CD4-positive, alpha-beta T cell treated with Interleukin-1 beta for 1 hour (primary cell): ENCODE data around the gene GRK5.

Source experiments
- DNase-seq, 2 donors: peaks; one replicate each; pipeline ENCODE4 v3.0.0-alpha.2; 2020 to 2022

GRK5 gene

DNA sequence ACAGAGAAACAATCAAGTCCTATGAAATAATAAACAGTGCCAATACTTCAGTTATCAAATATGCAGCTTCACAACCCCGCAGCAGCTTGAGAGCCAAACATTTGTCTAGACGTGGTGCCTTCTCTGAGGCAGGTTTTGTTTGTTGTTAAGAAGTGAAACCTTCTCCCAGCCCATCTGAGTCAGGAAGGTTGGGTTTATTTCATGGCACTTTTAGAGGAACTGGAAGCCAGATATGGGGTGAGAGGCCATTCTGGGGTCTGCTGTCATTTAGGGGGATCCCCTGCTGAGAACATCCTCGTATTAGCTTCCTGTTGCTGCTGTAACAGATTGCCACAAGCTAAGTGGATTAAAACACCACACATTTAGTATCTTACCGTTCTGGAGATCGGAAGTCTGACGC lies 113.6 kb downstream of the GRK5 start:
- no peak for DNase-seq

DNA sequence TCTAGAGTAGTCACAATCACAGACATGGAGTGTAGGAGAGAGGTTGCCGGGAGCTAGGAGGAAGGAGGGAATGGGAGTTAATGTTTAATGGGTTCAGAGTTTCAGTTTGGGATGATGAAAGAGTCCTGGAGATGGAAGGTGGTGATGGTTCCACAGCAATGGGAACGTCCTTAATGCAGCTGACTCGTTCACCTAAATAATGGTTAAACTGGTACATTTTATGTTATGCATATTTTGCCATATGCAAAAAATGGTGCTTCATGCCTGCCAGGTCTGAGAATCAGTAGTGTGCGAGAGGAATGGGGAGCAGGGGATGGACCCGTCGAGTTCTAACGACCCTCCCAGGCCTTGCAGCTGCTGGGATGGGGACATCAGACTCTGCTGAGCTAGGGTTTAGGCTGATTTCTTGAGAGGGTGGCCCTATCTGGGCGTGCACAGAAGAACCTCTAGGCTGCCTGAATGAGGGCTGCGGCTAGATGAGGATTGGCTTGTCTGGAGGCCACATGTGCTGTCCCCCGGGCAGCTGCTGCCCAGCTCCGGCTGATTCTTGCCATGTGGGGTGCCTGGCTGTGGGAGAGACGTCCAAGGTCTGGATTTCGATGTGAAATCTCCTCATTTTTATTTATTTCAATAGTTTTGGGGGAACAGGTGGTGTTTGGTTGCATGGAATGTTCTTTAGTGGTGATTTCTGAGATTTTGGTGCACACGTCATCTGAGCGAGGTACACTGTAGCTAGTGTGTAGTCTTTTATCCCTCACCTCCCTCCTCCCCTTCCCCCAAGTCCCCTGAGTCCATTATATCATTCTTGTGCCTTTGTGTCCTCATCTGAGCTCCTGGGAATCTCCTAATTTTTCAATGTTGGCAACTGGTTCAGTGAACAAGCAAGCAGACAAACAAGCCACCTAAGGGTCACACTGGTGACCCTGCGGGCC lies 116.0 kb downstream of the GRK5 start:
- no peak for DNase-seq

GRCh38 chr10:119325131-119325530 lies 117.8 kb downstream of the GRK5 start:
- DNase-seq, result no peak

DNA sequence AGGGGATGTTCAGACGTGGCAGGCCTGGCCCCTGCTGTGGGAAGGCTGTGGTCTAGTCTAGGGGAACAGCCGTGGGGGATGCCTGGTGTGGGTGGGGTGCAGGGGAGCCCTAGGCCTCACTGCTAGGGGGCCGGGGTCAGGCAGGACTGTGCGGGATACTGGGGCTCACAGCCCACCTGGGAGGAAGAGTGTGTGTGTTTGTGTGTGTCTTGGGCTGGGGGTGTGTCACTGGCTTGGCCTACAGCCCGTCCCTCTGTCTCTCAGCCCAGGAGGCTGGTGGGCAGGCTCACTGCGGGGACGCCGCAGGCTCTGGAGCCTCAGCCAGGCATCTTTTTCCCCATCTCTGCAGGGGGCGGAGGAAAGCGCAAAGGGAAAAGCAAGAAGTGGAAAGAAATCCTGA lies 118.8 kb downstream of the GRK5 start:
- no peak for DNase-seq

DNA sequence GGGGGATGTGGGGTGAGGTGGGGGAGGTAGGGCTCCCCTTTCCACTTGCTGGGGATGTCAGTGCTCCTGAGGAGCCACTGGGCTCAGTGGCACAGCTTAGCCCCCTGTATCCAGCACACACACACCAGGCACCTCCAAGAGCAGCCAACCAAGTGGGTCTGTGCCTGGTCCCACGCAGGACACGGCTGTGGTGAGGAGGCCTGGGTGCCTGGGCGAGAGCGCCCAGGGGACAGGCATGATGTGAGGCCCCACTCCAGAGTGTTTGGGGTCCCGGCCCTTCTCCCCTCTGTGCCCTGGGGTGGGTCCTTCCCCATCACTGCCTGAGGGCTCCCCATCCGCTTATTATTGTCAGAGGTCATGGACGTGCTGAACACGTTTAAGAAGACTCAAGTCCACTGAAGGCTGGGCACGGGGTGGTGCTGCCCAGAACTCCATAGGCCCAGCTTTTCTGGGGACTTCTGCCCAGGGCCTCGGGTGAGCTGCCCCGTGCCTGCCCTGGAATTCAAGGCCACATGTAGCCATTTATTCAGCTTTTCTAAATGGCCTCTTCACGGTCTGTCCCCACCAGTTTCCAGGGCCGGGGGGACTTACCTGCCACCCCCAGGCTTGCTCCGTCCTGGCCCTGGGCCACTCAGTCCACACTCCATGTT lies 119.8 kb downstream of the GRK5 start:
- no peak for DNase-seq

GRCh38 chr10:119328223-119328622 lies 120.9 kb downstream of the GRK5 start:
- DNase-seq, result peak in 1 of 2 donors; percentile 15

DNA sequence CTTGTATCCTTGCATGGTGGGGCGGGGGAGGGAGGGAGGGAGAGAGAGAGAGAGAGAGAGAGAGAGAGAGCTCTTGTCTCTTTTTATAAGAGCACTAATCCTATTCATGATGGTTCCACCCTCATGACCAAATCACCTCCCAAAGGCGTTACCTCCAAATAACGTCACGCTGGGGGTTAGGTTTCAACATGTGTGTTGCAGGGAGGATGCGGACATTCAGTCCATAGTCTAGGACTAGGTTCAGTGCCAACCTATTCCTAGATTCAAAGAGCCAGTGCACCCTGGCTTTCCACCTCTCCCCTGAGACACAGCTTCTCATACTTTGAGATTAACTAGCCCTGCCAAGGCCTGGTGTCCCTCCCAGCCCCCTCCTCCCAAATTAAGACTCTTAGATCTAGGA lies 123.0 kb downstream of the GRK5 start:
- no peak for DNase-seq

DNA sequence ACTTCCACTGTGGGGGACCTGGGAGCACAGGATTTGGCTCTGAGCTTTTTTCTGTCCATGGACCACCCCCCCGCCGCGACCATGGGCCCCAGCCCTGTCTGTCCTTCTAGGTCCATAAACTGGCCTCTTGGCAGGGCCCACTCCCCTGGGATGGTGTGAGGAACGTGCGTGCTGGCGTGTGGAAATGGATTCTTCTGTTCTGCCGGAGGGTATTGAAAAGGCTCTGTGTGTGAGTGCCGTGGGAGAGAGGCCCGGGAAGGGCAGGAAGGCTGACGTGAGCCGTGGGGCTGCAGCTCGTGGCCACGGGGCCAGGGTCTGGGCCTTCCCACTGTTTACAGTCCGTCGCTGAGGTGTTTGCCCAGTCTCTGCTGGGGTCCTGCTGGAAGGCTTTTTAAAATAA lies 123.7 kb downstream of the GRK5 start:
- DNase-seq, result no peak

DNA sequence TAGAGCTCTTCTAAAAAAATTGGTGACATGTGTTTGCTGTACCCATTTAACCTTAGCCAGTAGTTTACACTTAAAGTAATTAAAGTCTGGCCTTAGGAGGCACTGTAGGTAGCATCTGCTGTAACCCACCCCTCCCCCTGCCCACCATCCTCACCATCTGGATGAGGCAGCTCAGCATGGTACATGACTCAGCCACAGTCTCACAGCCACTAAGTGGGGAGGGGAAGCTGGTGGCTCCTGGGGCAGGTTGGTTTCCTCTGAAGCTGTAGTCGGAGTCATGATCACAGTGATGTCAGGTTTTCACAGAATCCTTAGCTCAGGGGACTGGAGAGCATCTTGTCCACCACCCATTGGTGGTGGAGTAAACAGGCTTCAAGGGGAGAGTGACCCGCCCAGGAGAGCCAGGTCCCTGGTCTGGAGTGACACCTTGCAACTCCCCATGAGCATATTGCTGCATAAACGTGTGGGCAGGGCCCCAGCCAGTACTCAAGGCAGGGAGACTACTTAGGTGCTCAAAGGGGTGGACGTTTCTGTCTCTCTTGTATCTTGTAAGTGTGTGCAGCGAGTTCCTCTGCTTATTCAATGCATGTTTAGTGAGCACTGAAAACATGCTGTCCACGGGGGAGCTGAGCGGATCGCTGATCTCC lies 125.9 kb downstream of the GRK5 start:
- DNase-seq, result no peak

DNA sequence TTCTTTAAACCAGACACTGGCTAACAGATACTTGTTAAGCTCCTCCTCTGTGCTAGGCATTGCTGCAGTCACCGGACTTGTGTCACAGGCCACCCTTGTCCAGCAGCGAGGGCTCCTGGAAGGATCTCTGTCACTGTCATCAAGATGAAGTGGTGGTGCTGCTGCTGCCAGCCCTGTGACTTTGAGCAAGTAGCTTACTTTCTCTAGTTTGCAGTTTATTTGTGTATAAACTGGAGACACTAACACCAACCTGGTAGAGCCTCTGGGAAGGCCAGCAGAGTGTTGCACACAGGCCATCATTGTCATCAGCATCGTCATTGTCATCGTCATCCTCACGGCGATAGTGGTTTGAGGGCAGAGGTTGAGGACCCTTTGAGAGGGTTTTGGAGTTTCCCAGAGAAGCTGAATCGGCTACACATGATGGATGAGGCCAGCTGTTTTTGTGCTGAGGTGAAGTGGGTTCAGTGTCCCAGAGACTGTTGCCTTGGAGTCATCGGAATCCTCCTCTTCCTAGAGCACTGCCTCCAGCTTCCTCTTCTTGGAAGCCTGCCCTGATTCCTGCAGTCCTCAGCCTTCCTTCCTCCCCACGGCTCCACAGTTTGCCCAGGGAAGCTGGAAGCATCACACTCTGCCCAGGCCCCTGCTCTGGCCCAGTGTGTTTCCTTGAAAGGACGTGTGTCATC lies 128.4 kb downstream of the GRK5 start:
- no peak for DNase-seq

- DNase-seq, result no peak
Observed at GRCh38 chr10:119336599-119336998, 129.2 kb downstream of the GRK5 start.

DNA sequence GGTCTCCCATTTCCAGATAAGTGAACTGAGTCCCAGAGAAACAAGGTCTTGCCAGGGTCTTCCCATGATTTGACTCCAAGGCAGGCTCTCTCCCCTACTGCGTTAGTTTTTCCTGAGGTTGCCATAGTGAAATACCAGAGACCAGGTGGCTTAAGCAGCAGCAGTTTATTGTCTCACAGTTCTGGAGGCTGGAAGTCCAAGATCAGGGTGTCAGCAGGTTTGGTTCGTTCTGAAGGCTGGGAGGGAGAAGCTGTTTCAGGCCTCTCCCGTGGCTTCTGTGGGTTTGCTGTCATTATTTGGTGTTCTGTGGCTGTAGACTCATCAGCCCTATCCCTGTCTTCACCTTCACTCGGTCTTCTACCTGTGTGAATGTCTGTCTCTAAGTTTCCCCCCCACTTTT lies 129.9 kb downstream of the GRK5 start:
- no peak for DNase-seq

GRCh38 chr10:119337796-119338432 lies 130.5 kb downstream of the GRK5 start:
- DNase-seq, result no peak

DNA sequence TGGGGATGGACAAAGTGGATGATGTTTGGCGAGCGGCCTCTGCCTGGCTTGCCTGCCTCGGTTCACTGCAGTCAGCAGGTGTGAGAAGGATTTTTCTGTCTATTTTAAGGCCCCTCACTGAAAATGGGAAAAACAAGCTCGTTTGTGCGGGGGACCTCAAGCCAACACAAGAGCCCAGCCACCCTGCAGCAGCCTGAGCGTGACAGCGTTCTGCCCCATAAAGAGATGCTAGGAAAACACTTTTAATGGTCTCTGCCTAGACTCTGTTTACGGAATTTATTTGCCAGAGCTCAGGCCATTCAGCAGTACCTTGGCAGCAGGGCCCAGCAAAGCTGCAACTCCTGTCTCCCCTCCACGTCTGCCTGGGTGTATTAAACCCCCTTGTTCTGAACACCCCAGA lies 131.7 kb downstream of the GRK5 start:
- DNase-seq, result no peak

- DNase-seq, result no peak
Observed at GRCh38 chr10:119340893-119341458, 133.6 kb downstream of the GRK5 start.

DNA sequence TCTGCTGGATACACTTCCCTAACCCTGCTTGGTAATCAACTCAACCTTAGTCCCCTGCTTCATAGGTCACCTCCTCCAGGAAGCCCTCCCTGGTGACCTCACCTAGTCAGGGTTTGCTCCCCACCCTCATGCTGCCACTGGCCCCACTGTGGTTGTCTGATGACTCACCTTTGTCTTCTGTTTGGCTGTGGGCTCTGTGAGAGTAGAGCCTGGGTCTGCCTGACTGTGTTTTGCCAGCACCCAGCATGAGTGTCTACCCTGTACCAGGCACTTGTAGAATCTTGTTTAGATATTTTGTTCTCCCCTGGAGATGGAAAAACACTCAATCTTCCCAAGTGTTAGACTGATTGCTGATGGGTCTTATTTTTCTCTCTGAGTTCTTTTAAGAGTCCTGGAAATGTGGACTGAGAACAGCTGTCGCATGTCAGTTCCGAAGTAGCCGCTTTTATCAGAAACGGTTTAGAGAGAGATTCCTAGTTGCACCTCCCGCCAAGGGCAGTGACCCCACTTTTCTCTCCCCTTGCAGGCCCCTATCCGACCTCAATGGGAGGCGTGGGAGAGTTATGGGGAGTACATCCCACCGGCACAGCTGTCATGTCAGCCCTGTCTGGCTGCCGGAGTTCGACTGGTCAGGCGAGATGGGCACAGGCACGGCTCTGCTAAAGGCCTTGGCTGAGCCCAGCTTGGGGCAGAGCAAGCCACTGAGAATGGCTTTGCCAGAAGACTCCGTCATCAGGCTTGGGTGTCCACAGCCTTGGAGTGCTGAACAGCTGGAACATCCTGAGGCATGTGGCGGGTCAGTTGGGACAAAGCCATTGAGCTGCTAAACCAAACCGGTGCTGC lies 134.3 kb downstream of the GRK5 start:
- no peak for DNase-seq

DNA sequence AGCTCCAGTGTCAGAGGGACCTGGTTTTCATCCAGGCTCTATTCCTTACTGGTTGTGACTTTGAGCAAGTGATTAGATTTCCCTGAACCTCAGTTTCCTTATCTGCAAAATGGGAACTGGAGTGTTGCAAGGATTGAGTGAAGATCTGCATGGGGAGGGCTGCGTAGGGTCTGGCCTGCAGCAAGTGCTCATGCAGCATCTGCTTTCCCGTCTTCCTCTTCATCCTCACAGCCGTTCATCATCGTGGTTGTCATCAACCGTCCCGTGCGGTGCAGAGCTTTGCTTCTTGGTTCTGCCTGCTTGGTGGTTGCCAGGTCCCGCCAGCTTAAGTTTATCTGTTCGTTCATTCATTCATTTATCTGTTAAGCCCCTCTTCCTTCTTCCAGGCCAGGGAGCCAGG lies 135.0 kb downstream of the GRK5 start:
- DNase-seq, result no peak

DNA sequence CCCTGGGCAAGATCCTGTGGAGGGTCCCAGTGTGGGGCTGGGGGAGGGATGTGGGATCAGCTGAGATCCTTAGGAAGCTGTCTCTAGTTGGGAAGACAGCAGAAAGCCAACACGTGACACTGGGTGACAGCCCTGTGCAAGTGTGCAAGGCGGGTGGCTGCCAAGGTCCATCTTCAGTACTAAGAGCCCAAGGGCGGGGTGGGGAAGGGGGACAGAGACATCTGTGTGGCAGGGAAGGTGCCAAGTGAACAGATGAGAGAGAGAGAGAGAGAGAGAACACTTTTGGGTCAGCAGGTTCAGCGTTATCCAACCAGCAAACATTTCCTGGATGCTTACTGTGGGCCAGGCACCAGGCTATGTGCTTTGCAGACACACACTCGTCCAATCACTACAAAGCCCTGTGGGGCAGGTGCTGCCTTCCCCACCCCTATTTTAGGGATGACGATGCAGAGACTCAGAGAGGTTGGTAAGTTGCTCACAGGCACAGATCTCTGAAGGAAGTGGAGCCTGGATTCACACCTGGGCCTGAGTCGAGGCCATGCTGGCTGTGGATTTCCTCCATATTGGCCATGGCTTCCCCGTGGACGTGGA lies 135.7 kb downstream of the GRK5 start:
- no peak for DNase-seq

DNA sequence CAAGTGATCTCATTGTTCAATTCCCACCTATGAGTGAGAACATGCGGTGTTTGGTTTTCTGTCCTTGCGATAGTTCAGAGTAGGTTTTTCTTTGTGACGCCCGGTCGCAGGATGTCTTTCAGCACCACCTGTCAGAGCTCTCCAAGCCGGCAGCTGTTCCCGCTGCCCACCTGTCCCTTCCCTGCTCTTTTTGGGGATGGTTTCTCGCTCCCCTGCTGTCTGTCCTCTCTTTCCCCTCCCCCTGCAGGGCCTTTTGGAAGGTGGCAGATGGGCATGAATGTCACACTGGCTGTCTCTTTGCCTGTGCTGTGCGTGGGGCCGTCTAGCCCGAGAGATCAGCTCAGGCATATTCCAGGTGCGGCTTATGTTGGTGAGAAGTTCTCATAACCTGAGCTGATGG lies 137.0 kb downstream of the GRK5 start:
- DNase-seq, result no peak

DNA sequence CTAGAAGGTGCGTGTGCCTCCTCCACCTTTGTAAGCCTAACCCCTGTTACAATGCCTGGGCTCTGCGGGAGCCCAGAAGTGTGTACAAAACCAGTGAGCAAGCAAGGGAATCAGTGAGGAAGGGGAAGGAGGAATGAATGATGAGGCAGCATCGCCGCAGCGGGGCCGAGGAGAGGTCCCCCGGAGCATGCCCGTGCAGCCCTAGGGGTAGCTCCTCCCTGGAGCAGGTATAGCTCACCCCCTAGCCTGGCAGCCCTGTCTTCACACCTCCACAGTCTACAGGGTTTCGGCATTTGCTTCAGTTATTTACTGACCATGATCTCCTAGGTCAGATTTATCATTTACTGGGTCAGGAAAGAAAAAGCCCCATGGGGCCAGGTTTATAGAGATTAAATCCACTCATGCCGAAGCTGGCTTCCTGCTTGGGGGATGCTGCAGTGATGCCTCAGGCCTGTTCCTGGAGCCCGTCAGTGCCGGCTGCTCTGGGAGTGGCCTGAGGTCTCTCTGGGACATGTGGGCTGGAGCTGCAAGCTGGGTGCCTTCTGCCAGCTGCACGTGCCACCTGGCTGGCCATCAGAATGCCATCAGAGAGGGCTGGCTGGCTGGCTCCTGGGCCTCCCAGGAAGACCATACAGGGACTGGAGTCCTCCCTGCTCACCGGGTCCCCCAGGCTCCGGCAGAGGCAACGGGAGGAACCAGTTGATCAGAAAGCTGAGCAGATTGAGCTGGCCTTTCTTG lies 138.9 kb downstream of the GRK5 start:
- DNase-seq, result no peak
